Prostate gland (tissue), 2 donors: ENCODE measurements around the gene SGPL1. TPM values are rescaled to one million over a fixed set of nuclear protein-coding genes. Genes with fewer than 3 reads are reported as not detected.

ENCODE experiments used
- DNase-seq: peaks from one replicate; pipeline ENCODE4 v3.0.0-alpha.2; 2019; ENCODE audit warnings: low spot score
- H3K27ac ChIP-seq, 2 donors: fragments of 200-600 bp; sonication (generic); 2 replicates each; pipeline ENCODE4 v1.5.1; 2017 to 2019
- H3K27me3 ChIP-seq: fragments of 200-600 bp; sonication (generic); replicated peaks from 2 replicates; pipeline ENCODE4 v1.5.1; 2019; ENCODE audit not compliant: insufficient read depth
- H3K36me3 ChIP-seq, 2 donors: fragments of 200-600 bp; sonication (generic); 1 replicate in 1 of 2; 2 replicates in 1 of 2; pipeline versions ENCODE4 v1.5.1 to v1.8.1; 2017 to 2019
- H3K4me1 ChIP-seq: fragments of 200-600 bp; sonication (generic); replicated peaks from 2 replicates; pipeline ENCODE4 v1.5.1; 2019
- H3K4me3 ChIP-seq, 2 donors: fragments of 200-600 bp; sonication (generic); 2 replicates each; pipeline ENCODE4 v1.5.1; 2017 to 2019
- H3K9me3 ChIP-seq: fragments of 200-600 bp; sonication (generic); 2 replicates; pipeline ENCODE4 v1.5.1; 2017
- CTCF ChIP-seq, 4 experiments: fragments of 200-600 bp in 2 of 4; fragments of 450-650 bp in 2 of 4; sonication (generic) in 2 of 4; IDR thresholded peaks; 1 replicate in 3 of 4; 2 replicates in 1 of 4; pipeline ENCODE4 v1.5.1; 2016 to 2019; ENCODE audit warnings: antibody characterized with exemption in 4 of 4, mild to moderate bottlenecking in 2 of 4, moderate library complexity in 2 of 4
- POLR2A ChIP-seq: fragments of 450-650 bp; IDR thresholded peaks from one replicate; pipeline ENCODE4 v1.6.1; 2016; ENCODE audit warnings: antibody characterized with exemption, mild to moderate bottlenecking
- POLR2AphosphoS5 ChIP-seq: sonication (generic); formaldehyde crosslinking; IDR thresholded peaks from one replicate; pipeline ENCODE4 v1.6.1; 2017; ENCODE audit warnings: antibody characterized with exemption
- WGBS: methylation state at CpG from one replicate; pipeline ENCODE4 v1.1.5; 2018; 5-methylcytosine and 5-hydroxymethylcytosine counted together
- intact Hi-C: fragments of 100-400 bp; cut with DNase I; formaldehyde crosslinking; loops from one replicate; pipeline ENCODE4 v1.14.2; 2022
- total RNA-seq, 2 donors: library from RNA; depleted of rRNA; stranded (reverse); fragments of >200 nt; gene quantifications; one replicate each; pipeline ENCODE4 v1.1.0, GENCODE V29; 2016

The SGPL1 gene
- total RNA-seq, 2 donors from 2014 or later: 52.6 to 64.4 TPM

GRCh38 chr10:70911386-70911785, 95.6 kb downstream of the SGPL1 start:
- Histone ChIP-seq H3K27me3 (no peaks in the 10 kb centered on the region), H3K4me1 (no peaks in the 10 kb centered on the region), H3K27ac (no peak overlapping the region), H3K36me3 (no peaks in the 10 kb centered on the region), H3K9me3 (no peaks in the 10 kb centered on the region), H3K4me3 (no peak overlapping the region)
- WGBS: 87% methylated on average over 4 of the region's 4 CpGs
- intact Hi-C loops: no loop called here
- no peak for TF ChIP-seq POLR2A
- TF ChIP-seq POLR2AphosphoS5: no peak
- TF ChIP-seq CTCF (IDR thresholded peaks at IDR 0.05): no peak
- DNase-seq: no peak

GRCh38 chr10:70912556-70912955, 96.8 kb downstream of the SGPL1 start:
- no peaks in the 10 kb centered on the region for H3K36me3 ChIP-seq
- no peaks in the 10 kb centered on the region for H3K4me1 ChIP-seq
- H3K27me3 ChIP-seq: no peaks in the 10 kb centered on the region
- no peak overlapping the region for H3K27ac ChIP-seq
- intact Hi-C loops: no loop called here
- TF ChIP-seq CTCF (IDR thresholded peaks at IDR 0.05) (no peak), POLR2A (no peak), POLR2AphosphoS5 (no peak)
- no peak overlapping the region for H3K4me3 ChIP-seq
- no peaks in the 10 kb centered on the region for H3K9me3 ChIP-seq
- no peak for DNase-seq
- WGBS: 95% methylated on average over 5 of the region's 5 CpGs

GRCh38 chr10:70913191-70913892, 97.6 kb downstream of the SGPL1 start:
- TF ChIP-seq CTCF (IDR thresholded peaks at IDR 0.05) (no peak), POLR2A (no peak), POLR2AphosphoS5 (no peak)
- intact Hi-C loops: no loop called here
- no peak for DNase-seq

GRCh38 chr10:70913893-70914240, 98.1 kb downstream of the SGPL1 start:
- DNase-seq: no peak
- TF ChIP-seq POLR2AphosphoS5 (no peak), POLR2A (no peak), CTCF (IDR thresholded peaks at IDR 0.05) (no peak)
- intact Hi-C loops: no loop called here
- H3K9me3 ChIP-seq: no peaks in the 10 kb centered on the region
- H3K4me1 ChIP-seq: no peaks in the 10 kb centered on the region
- H3K4me3 ChIP-seq: no peak overlapping the region
- H3K27me3 ChIP-seq: no peaks in the 10 kb centered on the region
- 94% methylated on average over 3 of the region's 3 CpGs for WGBS
- no peaks in the 10 kb centered on the region for H3K36me3 ChIP-seq
- H3K27ac ChIP-seq: no peak overlapping the region

More at GRCh38 chr10:70913191-70913892, 97.6 kb downstream of the SGPL1 start:
- Histone ChIP-seq H3K27ac (no peak overlapping the region), H3K36me3 (no peaks in the 10 kb centered on the region), H3K27me3 (no peaks in the 10 kb centered on the region), H3K4me1 (no peaks in the 10 kb centered on the region), H3K4me3 (no peak overlapping the region), H3K9me3 (no peaks in the 10 kb centered on the region)
- WGBS: 60% methylated on average over 6 of the region's 6 CpGs

GRCh38 chr10:70914316-70914864, 98.6 kb downstream of the SGPL1 start:
- WGBS: 81% methylated on average over 10 of the region's 10 CpGs
- intact Hi-C loops: no loop called here
- H3K27ac ChIP-seq: no peak overlapping the region
- TF ChIP-seq CTCF (IDR thresholded peaks at IDR 0.05) (no peak), POLR2A (no peak), POLR2AphosphoS5 (no peak)
- H3K4me1 ChIP-seq: no peaks in the 10 kb centered on the region
- H3K9me3 ChIP-seq: no peaks in the 10 kb centered on the region
- no peak overlapping the region for H3K4me3 ChIP-seq
- DNase-seq: no peak
- no peaks in the 10 kb centered on the region for H3K36me3 ChIP-seq
- H3K27me3 ChIP-seq: no peaks in the 10 kb centered on the region
